ENCODE measurements around the gene GPD2.

GPD2 gene

DNA sequence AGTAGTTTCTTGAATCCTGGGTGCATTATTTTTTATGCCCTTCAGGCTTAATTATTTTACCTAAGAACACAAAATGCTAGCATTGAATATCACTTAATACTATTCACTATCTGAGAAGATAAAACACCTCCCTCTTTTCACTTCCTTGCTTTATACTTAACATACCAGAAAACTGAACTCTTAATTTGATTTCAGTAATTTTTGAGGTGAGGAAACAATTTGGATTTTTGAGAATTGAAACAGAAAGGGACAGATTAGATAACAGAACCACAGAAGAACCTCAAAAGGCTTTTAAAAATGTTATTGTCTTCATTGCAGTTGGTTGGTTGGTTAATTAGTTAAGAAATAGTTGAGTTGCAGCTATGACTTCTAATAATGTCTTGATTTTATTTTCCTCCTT lies 69.5 kb downstream of the GPD2 start:
- no peak overlapping the region for H3K9ac ChIP-seq
- TF ChIP-seq, protein P1, sequence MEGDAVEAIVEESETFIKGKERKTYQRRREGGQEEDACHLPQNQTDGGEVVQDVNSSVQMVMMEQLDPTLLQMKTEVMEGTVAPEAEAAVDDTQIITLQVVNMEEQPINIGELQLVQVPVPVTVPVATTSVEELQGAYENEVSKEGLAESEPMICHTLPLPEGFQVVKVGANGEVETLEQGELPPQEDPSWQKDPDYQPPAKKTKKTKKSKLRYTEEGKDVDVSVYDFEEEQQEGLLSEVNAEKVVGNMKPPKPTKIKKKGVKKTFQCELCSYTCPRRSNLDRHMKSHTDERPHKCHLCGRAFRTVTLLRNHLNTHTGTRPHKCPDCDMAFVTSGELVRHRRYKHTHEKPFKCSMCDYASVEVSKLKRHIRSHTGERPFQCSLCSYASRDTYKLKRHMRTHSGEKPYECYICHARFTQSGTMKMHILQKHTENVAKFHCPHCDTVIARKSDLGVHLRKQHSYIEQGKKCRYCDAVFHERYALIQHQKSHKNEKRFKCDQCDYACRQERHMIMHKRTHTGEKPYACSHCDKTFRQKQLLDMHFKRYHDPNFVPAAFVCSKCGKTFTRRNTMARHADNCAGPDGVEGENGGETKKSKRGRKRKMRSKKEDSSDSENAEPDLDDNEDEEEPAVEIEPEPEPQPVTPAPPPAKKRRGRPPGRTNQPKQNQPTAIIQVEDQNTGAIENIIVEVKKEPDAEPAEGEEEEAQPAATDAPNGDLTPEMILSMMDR (conservative IDR thresholded peaks at IDR 0.05; ENCODE audit: low read depth, low read length), result no peak
- H3K36me3 ChIP-seq (ENCODE audit: insufficient read depth), result no peaks in the 10 kb centered on the region

DNA sequence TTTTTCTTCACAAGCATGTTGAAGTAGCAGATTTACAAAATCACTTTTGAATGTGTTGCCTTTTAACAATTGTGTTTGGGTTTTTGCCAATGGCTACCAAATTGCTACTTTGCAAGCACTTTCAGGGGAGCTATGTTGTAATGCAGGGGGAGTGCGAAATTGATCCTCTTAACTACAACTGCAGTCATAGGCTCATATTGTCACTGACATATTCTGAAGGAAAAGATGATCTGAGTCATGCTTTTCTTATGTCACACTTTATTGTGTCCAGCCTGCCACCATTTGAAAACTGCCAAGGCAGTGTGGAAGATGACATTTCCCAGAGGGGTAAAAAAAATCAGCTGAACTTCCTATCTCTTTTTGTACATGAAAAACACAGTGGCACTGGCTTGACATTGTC lies 74.9 kb downstream of the GPD2 start:
- TF ChIP-seq, protein P1 (conservative IDR thresholded peaks at IDR 0.05; ENCODE audit: low read depth, low read length), result no peak
- peaks cover 7% of the 10 kb centered on the region for H3K4me1 ChIP-seq (ENCODE audit: low read depth, poor library complexity, severe bottlenecking)

More for the DNA sequence above, 69.5 kb downstream of the GPD2 start:
- Histone ChIP-seq H3K4me3 (IDR thresholded peaks at IDR 0.05; ENCODE audit: insufficient read depth, low read depth, low read length) (no peak overlapping the region), H3K27me3 (ENCODE audit: insufficient read depth, low read depth) (no peaks in the 10 kb centered on the region), H2AFZ (ENCODE audit: low read depth) (no peak overlapping the region), H3K27ac (0 out of 2 replicates have a peak overlapping the region, but pooled peaks have one; percentile 7), H3K79me2 (ENCODE audit: insufficient read depth, low read depth) (no peaks in the 10 kb centered on the region), H3K4me1 (ENCODE audit: low read depth, poor library complexity, severe bottlenecking) (peaks cover 25% of the 10 kb centered on the region), H3K4me2 (peak overlapping the region; percentile 35), H4K20me1 (ENCODE audit: insufficient read depth) (no peaks in the 10 kb centered on the region)

DNA sequence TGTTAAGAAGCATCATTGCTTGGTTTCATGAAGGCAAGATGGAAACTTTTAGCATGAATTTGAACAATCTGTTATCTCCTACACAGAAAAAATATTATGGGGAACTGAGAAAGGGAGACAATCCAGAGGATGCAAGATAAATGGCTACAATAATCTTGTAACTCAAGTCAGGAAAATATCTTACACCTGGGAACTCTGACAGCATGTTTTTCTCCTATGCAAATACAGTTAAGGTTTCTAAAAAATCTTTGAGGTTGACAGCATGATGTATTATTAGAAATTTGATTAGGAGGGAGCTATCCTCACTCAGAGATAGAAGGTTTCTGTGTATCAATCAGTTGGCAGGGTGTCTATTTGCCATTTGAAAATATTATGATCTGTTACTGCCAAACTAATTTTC lies 75.6 kb downstream of the GPD2 start:
- Histone ChIP-seq H4K20me1 (ENCODE audit: insufficient read depth) (no peaks in the 10 kb centered on the region), H3K4me2 (no peak overlapping the region), H3K27me3 (ENCODE audit: insufficient read depth, low read depth) (no peaks in the 10 kb centered on the region), H3K79me2 (ENCODE audit: insufficient read depth, low read depth) (no peaks in the 10 kb centered on the region), H3K27ac (no peak overlapping the region), H2AFZ (ENCODE audit: low read depth) (no peak overlapping the region), H3K4me1 (ENCODE audit: low read depth, poor library complexity, severe bottlenecking) (no peaks in the 10 kb centered on the region), H3K4me3 (IDR thresholded peaks at IDR 0.05; ENCODE audit: insufficient read depth, low read depth, low read length) (no peak overlapping the region), H3K9ac (no peak overlapping the region), H3K36me3 (ENCODE audit: insufficient read depth) (no peaks in the 10 kb centered on the region)
- TF ChIP-seq, protein P1 (conservative IDR thresholded peaks at IDR 0.05; ENCODE audit: low read depth, low read length), result no peak

More for the DNA sequence above, 74.9 kb downstream of the GPD2 start:
- H3K9ac ChIP-seq, result no peak overlapping the region
- no peak overlapping the region for H3K27ac ChIP-seq
- no peak overlapping the region for H3K4me3 ChIP-seq (IDR thresholded peaks at IDR 0.05; ENCODE audit: insufficient read depth, low read depth, low read length)
- H3K36me3 ChIP-seq (ENCODE audit: insufficient read depth), result no peaks in the 10 kb centered on the region
- no peaks in the 10 kb centered on the region for H4K20me1 ChIP-seq (ENCODE audit: insufficient read depth)
- no peaks in the 10 kb centered on the region for H3K79me2 ChIP-seq (ENCODE audit: insufficient read depth, low read depth)
- no peak overlapping the region for H2AFZ ChIP-seq (ENCODE audit: low read depth)
- no peak overlapping the region for H3K4me2 ChIP-seq
- no peaks in the 10 kb centered on the region for H3K27me3 ChIP-seq (ENCODE audit: insufficient read depth, low read depth)

DNA sequence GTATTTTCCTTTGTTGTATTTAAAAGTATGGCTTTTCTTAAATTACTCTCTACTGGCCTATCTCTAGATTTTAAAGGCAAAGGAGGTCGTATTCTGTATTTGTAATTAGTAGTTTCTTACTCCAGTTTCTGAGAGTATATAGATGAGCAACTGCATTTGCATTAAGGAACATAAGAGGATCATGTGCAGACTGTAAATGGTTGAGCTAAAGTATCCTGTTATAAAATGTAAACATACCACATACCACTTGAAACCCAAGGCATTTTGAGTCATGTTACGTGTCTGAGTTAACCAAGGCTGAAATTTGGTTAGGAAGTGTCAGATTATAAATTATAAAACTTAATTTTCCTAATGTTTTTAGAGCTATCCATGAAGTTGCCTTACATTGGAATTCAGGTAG lies 76.3 kb downstream of the GPD2 start:
- no peak overlapping the region for H3K4me2 ChIP-seq
- H3K4me3 ChIP-seq (IDR thresholded peaks at IDR 0.05; ENCODE audit: insufficient read depth, low read depth, low read length), result no peak overlapping the region

More for the DNA sequence above, 76.3 kb downstream of the GPD2 start:
- Histone ChIP-seq H3K4me1 (ENCODE audit: low read depth, poor library complexity, severe bottlenecking) (no peaks in the 10 kb centered on the region), H3K36me3 (ENCODE audit: insufficient read depth) (no peaks in the 10 kb centered on the region), H3K27ac (no peak overlapping the region), H3K79me2 (ENCODE audit: insufficient read depth, low read depth) (no peaks in the 10 kb centered on the region), H3K9ac (no peak overlapping the region), H4K20me1 (ENCODE audit: insufficient read depth) (no peaks in the 10 kb centered on the region), H2AFZ (ENCODE audit: low read depth) (no peak overlapping the region), H3K27me3 (ENCODE audit: insufficient read depth, low read depth) (no peaks in the 10 kb centered on the region)
- TF ChIP-seq, protein P1 (conservative IDR thresholded peaks at IDR 0.05; ENCODE audit: low read depth, low read length), result no peak

Measured in KMS-11 (cell line).